Measurements from ENCODE around the gene AGBL4. TPM values are rescaled to one million over a fixed set of nuclear protein-coding genes. Genes with fewer than 3 reads are reported as not detected.

AGBL4 gene
- total and polyA plus RNA-seq, 2 experiments from 2014 or later = not detected

DNA sequence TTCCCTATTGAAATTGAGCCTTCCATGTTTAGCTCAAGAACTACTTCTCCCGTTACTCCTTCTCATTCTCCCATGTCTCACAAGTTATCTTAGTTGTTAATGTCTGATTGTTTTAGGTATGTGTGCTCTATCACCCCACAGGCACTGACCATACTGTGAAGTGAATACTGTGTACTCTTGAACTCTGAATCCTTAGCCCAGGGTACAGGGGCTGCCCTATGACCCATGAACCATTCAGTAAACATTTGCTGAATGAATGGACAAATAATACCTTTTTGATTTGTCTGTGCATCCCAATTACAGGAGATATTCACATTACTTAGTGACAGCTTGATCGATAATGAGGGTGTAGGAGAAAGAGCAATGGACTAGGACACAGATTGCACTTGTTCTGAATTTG lies 1077.7 kb downstream of the AGBL4 start:
- in situ Hi-C loops (cut with MboI) = no loop called here
- Histone ChIP-seq H4K20me1 (ENCODE audit: insufficient read depth) (no peaks in the 10 kb centered on the region), H3K4me3 (no peak overlapping the region), H3K4me2 (ENCODE audit: unreplicated experiment) (no peak overlapping the region), H3F3A (ENCODE audit: insufficient read depth) (no peaks in the 10 kb centered on the region), H3K9me3 (ENCODE audit: low read depth) (no peaks in the 10 kb centered on the region), H3K27ac (no peak overlapping the region), H2AFZ (no peak overlapping the region), H3K36me3 (ENCODE audit: low read depth) (no peaks in the 10 kb centered on the region), H3K9ac (no peak overlapping the region), H3K27me3 (replicated peaks; ENCODE audit: insufficient read depth) (no peaks in the 10 kb centered on the region), H3K79me2 (ENCODE audit: insufficient read depth) (no peaks in the 10 kb centered on the region), H3K9me2 (ENCODE audit: insufficient read depth) (no peaks in the 10 kb centered on the region), H3K4me1 (ENCODE audit: insufficient read depth) (peaks cover 16% of the 10 kb centered on the region; the same call in 1 of the 2 replicates)
- DNase-seq = no peak
- TF ChIP-seq EZH2 (IDR thresholded peaks at IDR 0.05; ENCODE audit: insufficient read depth, poor library complexity, severe bottlenecking) (no peak), EZH2phosphoT487 (IDR thresholded peaks at IDR 0.05; ENCODE audit: insufficient read depth, low read depth) (no peak)
- 75 to 76% methylated on average over 2 of the region's 2 CpGs for WGBS, 2 experiments (ENCODE audit: low coverage in 1 of 2, low lambda C conversion rate in 2 of 2, missing lambda C conversion rate in 2 of 2)

DNA sequence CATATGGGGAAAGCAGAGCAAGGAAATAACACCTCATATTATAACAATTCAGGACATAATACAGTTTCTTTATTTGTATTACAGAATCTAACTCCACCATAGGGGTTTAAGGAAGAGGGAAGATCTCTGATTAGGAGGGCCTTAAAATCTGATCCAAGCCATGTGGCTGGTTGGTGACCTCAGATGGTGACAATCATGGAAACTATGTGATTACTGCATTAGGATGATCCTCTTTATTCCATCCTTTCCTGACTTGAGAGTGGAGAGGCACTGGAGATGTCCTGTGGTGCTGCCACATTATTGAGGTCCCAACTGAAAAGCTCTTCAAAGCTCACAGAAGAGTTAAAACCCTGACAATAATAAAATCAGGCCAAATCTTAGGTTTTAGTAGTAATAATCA lies 1078.9 kb downstream of the AGBL4 start:
- Histone ChIP-seq H3K27ac (no peak overlapping the region), H3K79me2 (ENCODE audit: insufficient read depth) (no peaks in the 10 kb centered on the region), H3K36me3 (ENCODE audit: low read depth) (no peaks in the 10 kb centered on the region), H3K9me3 (ENCODE audit: low read depth) (no peaks in the 10 kb centered on the region), H3K9me2 (ENCODE audit: insufficient read depth) (no peaks in the 10 kb centered on the region), H3K27me3 (replicated peaks; ENCODE audit: insufficient read depth) (no peaks in the 10 kb centered on the region), H4K20me1 (ENCODE audit: insufficient read depth) (no peaks in the 10 kb centered on the region), H3K9ac (no peak overlapping the region), H2AFZ (no peak overlapping the region), H3K4me1 (ENCODE audit: insufficient read depth) (peaks cover 16% of the 10 kb centered on the region; the same call in 1 of the 2 replicates), H3F3A (ENCODE audit: insufficient read depth) (no peaks in the 10 kb centered on the region), H3K4me3 (no peak overlapping the region), H3K4me2 (ENCODE audit: unreplicated experiment) (no peak overlapping the region)
- no peak for TF ChIP-seq EZH2 (IDR thresholded peaks at IDR 0.05; ENCODE audit: insufficient read depth, poor library complexity, severe bottlenecking)
- TF ChIP-seq EZH2phosphoT487 (IDR thresholded peaks at IDR 0.05; ENCODE audit: insufficient read depth, low read depth) = no peak
- DNase-seq = peak; percentile 39
- in situ Hi-C loops (cut with MboI) = no loop called here

DNA sequence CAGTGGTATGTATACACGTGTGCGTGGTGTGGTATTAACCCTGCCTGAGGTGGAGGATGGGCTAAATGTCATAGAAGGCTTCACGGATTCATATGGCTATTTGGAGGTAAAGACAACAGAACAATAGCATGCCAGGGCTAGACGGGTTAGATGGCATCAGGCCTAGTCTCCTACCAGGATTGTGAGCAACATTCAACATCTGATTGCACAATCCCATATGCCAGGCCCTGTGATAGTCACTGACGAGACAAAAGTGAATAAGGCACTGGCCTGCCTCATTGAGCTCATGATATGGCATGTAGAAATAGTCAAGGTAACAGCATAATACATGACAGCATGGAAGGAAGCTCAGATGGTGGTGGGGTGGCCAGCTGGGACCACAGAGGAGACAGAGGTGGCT lies 1079.9 kb downstream of the AGBL4 start:
- H3K36me3 ChIP-seq (ENCODE audit: low read depth) = no peaks in the 10 kb centered on the region
- no peaks in the 10 kb centered on the region for H4K20me1 ChIP-seq (ENCODE audit: insufficient read depth)
- H3K27me3 ChIP-seq (replicated peaks; ENCODE audit: insufficient read depth) = no peaks in the 10 kb centered on the region
- in situ Hi-C loops (cut with MboI) = no loop called here
- H2AFZ ChIP-seq = no peak overlapping the region
- no peaks in the 10 kb centered on the region for H3K9me3 ChIP-seq (ENCODE audit: low read depth)
- no peak overlapping the region for H3K27ac ChIP-seq
- no peak overlapping the region for H3K9ac ChIP-seq
- peaks cover 15% of the 10 kb centered on the region; the same call in 1 of the 2 replicates for H3K4me1 ChIP-seq (ENCODE audit: insufficient read depth)
- DNase-seq = peak; percentile 64
- no peaks in the 10 kb centered on the region for H3K79me2 ChIP-seq (ENCODE audit: insufficient read depth)
- 59 to 61% methylated on average over 5 of the region's 5 CpGs for WGBS, 2 experiments (ENCODE audit: low coverage in 1 of 2, low lambda C conversion rate in 2 of 2, missing lambda C conversion rate in 2 of 2)
- no peak overlapping the region for H3K4me3 ChIP-seq
- no peaks in the 10 kb centered on the region for H3F3A ChIP-seq (ENCODE audit: insufficient read depth)
- TF ChIP-seq EZH2phosphoT487 (IDR thresholded peaks at IDR 0.05; ENCODE audit: insufficient read depth, low read depth) = no peak
- no peak for TF ChIP-seq EZH2 (IDR thresholded peaks at IDR 0.05; ENCODE audit: insufficient read depth, poor library complexity, severe bottlenecking)
- no peaks in the 10 kb centered on the region for H3K9me2 ChIP-seq (ENCODE audit: insufficient read depth)
- H3K4me2 ChIP-seq (ENCODE audit: unreplicated experiment) = no peak overlapping the region

DNA sequence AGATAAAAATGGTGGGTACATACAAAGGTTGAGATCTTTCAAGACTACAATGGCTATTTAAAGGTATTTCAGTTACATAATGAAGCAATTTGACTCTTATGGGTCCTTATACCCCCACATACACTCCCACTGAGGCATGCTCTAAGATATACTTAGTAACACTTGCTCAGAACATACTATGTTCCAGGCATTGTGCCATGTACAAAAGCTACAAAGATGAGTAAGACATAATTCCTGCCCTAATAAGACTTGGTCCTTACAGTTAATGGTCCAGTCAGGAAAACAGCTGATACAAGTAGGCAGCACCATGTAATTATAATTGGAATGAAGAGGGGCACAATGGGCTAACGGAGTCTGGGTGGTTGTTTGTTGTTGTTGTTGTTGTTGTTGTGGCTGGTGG lies 1080.4 kb downstream of the AGBL4 start:
- Histone ChIP-seq H3K4me2 (ENCODE audit: unreplicated experiment) (no peak overlapping the region), H4K20me1 (ENCODE audit: insufficient read depth) (no peaks in the 10 kb centered on the region), H3K4me1 (ENCODE audit: insufficient read depth) (peaks cover 11% of the 10 kb centered on the region; the same call in 1 of the 2 replicates), H3K36me3 (ENCODE audit: low read depth) (no peaks in the 10 kb centered on the region), H3K9ac (no peak overlapping the region), H3K79me2 (ENCODE audit: insufficient read depth) (no peaks in the 10 kb centered on the region), H3F3A (ENCODE audit: insufficient read depth) (no peaks in the 10 kb centered on the region), H3K9me2 (ENCODE audit: insufficient read depth) (no peaks in the 10 kb centered on the region), H3K27me3 (replicated peaks; ENCODE audit: insufficient read depth) (no peaks in the 10 kb centered on the region), H2AFZ (no peak overlapping the region), H3K4me3 (no peak overlapping the region), H3K27ac (no peak overlapping the region), H3K9me3 (ENCODE audit: low read depth) (no peaks in the 10 kb centered on the region)
- no peak for TF ChIP-seq EZH2 (IDR thresholded peaks at IDR 0.05; ENCODE audit: insufficient read depth, poor library complexity, severe bottlenecking)
- TF ChIP-seq EZH2phosphoT487 (IDR thresholded peaks at IDR 0.05; ENCODE audit: insufficient read depth, low read depth) = no peak
- DNase-seq = peak; percentile 75
- 54 to 79% methylated on average over 1 of the region's 1 CpG for WGBS, 2 experiments (ENCODE audit: low coverage in 1 of 2, low lambda C conversion rate in 2 of 2, missing lambda C conversion rate in 2 of 2)
- in situ Hi-C loops (cut with MboI) = no loop called here

Measured in GM23248 (cell line).